ENCODE data around the gene ZMYM2. TPM values are rescaled to one million over a fixed set of nuclear protein-coding genes. Genes with fewer than 3 reads are reported as not detected.

Gene ZMYM2
- total and polyA plus RNA-seq, 10 of the 15 experiments (the other 5 are each of a cell fraction or from before 2014, with no cell fraction given), result 9.5 to 60.4 (median 34.6) TPM

GRCh38 chr13:19959831-19960652, 1.5 kb downstream of the ZMYM2 start (continued):
- peak; percentile 42; the same call in 1 of the 2 replicates for TF ChIP-seq MLLT1 (IDR thresholded peaks at IDR 0.05)
- TF ChIP-seq KLF5 (IDR thresholded peaks at IDR 0.05; ENCODE audit: partially characterized antibody), result no peak
- TF ChIP-seq MYB (IDR thresholded peaks at IDR 0.05; ENCODE audit: borderline replicate concordance, low read depth, low read length), result no peak
- TF ChIP-seq FOS (IDR thresholded peaks at IDR 0.05; ENCODE audit: borderline replicate concordance, extremely low read depth, insufficient read length), result no peak
- TF ChIP-seq EED (IDR thresholded peaks at IDR 0.05; ENCODE audit: low read depth), result no peak
- no peak for TF ChIP-seq EGR1 (IDR thresholded peaks at IDR 0.05; ENCODE audit: borderline replicate concordance in 1 of 2, low read depth in 2 of 2, low read length in 2 of 2)
- peak; percentile 39; the same call in 1 of the 2 replicates for TF ChIP-seq HCFC1 (IDR thresholded peaks at IDR 0.05; ENCODE audit: low read length)
- TF ChIP-seq SKIL (IDR thresholded peaks at IDR 0.05; ENCODE audit: low read depth, poor library complexity, severe bottlenecking), result peak; percentile 36
- TF ChIP-seq SRF (IDR thresholded peaks at IDR 0.05; ENCODE audit: low read depth in 2 of 2, low read length in 2 of 2), result no peak
- peak in 1 of 2 experiments; percentile 36; a peak in 1 of 4 replicates for TF ChIP-seq IKZF2 (IDR thresholded peaks at IDR 0.05)
- TF ChIP-seq DPF2 (IDR thresholded peaks at IDR 0.05), result no peak; the same call in 1 of the 2 replicates
- TF ChIP-seq CTCF (IDR thresholded peaks at IDR 0.05 in 2 of 3, conservative IDR thresholded peaks at IDR 0.05 in 1 of 3; ENCODE audit: control insufficient read depth in 2 of 3, extremely low read depth in 1 of 3, insufficient read depth in 1 of 3, low read depth in 3 of 3, low read length in 3 of 3), result peak; percentile 89 to 92 (median 90)
- no peak for TF ChIP-seq MTA3 (IDR thresholded peaks at IDR 0.05; ENCODE audit: borderline replicate concordance, low read length)
- TF ChIP-seq SUPT20H (IDR thresholded peaks at IDR 0.05; ENCODE audit: borderline replicate concordance, control insufficient read depth, low read depth, low read length), result no peak
- TF ChIP-seq BACH1 (IDR thresholded peaks at IDR 0.05; ENCODE audit: borderline replicate concordance), result no peak
- no peak for TF ChIP-seq FOXK2 (IDR thresholded peaks at IDR 0.05)
- TF ChIP-seq ZSCAN29 (IDR thresholded peaks at IDR 0.05), result no peak
- no peak for TF ChIP-seq MAX (IDR thresholded peaks at IDR 0.05; ENCODE audit: low read depth, low read length)
- no peak for TF ChIP-seq ZNF24 (IDR thresholded peaks at IDR 0.05)
- no peak for TF ChIP-seq PML (IDR thresholded peaks at IDR 0.05; ENCODE audit: low read length)
- no peak; the same call in 2 of the 3 replicates for TF ChIP-seq POU2F2 (IDR thresholded peaks at IDR 0.05; ENCODE audit: borderline replicate concordance, low read depth, low read length)
- TF ChIP-seq JUNB (IDR thresholded peaks at IDR 0.05), result no peak
- TF ChIP-seq HSF1 (IDR thresholded peaks at IDR 0.05; ENCODE audit: low read depth, low read length), result no peak
